ENCODE results near the gene KRT15. TPM values are rescaled to one million over a fixed set of nuclear protein-coding genes. Genes with fewer than 3 reads are reported as not detected.

The KRT15 gene
- total and polyA plus RNA-seq, 10 of the 15 experiments (the other 5 are each of a cell fraction or from before 2014, with no cell fraction given): 0.06 to 0.17 TPM; not detected in 8

DNA sequence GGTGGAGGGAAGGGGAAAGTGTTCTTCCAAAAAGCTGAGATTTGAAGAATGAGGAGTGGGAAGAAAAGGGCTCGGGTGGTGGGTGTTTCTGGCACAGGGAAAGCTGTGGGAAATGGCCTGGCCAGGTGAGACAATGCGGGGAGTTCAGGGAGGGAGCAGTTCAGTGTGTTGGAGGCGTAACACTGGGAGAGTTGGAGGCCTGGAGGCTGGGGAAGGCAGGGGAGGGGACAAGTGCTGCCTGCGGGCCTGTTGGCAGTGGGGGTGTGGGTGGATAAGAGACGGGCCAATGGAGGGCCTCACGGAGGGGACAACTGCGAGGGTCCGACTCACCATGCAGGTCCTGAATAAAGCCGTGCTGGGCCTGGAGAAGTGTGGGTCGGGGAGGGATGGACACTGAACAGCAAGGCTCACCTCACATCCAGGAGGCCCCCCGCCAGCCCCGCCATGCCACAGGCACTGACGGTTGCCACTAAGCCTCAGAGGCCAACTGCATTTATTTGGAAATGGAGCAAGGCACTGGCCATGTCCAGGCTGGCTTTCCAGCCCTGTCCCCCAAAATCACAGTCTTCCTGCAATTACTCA, 27.2 kb upstream of the KRT15 start:
- BruUV-seq (replicated peaks): no TSS peak
- H3K79me2 ChIP-seq (ENCODE audit: control insufficient read depth, insufficient read depth, low read length): no peaks in the 10 kb centered on the region
- no peaks in the 10 kb centered on the region for H3K4me1 ChIP-seq (ENCODE audit: control insufficient read depth, insufficient read depth, low read length)
- intact Hi-C loops (cut with micrococcal nuclease; ENCODE audit: unreplicated experiment): no loop called here
- H2AFZ ChIP-seq (ENCODE audit: control insufficient read depth, low read depth, low read length): no peak overlapping the region
- in situ Hi-C loops (cut with MboI): loop anchor here (5.0 kb wide), 2 partner anchors 116 to 639 kb away; no protein-coding TSS in a partner anchor
- CTCF ChIA-PET: interaction anchor here (1.1 to 1.5 kb wide), 2 partner anchors 103 to 688 kb away, joined by 3 read pairs; no protein-coding TSS in a partner anchor
- H4K20me1 ChIP-seq (ENCODE audit: control insufficient read depth, insufficient read depth): no peaks in the 10 kb centered on the region
- no peak for DNase-seq (ENCODE audit: low read depth, low spot score)
- H3K4me3 ChIP-seq: no peak overlapping the region
- H3K27ac ChIP-seq (ENCODE audit: control insufficient read depth, insufficient read depth): no peak overlapping the region
- 23% methylated on average over 13 of the region's 13 CpGs for WGBS (ENCODE audit: insufficient coverage, insufficient replicate concordance, low lambda C conversion rate, missing lambda C conversion rate)
- no peaks in the 10 kb centered on the region; a peak in 2 of 4 replicates for H3K27me3 ChIP-seq (replicated peaks in 1 of 2; ENCODE audit: control insufficient read depth in 2 of 2, insufficient read depth in 2 of 2, low read length in 1 of 2)
- RAD21 ChIA-PET (ENCODE audit: unreplicated experiment): no interaction called here
- no peak for ATAC-seq
- SMC1A ChIA-PET (ENCODE audit: uncharacterized antibody, unreplicated experiment): interaction anchor here (0.8 kb wide), 1 partner anchor 20 kb away, joined by 3 read pairs; no protein-coding TSS in a partner anchor
- POLR2A ChIA-PET: interaction anchor here (0.7 kb wide), 1 partner anchor 71 kb away, joined by 4 read pairs; no protein-coding TSS in a partner anchor
- H3K9ac ChIP-seq (ENCODE audit: control insufficient read depth, insufficient read depth, low read length): no peak overlapping the region
- H3K36me3 ChIP-seq (ENCODE audit: control insufficient read depth in 2 of 2, insufficient read depth in 2 of 2, low read length in 1 of 2): no peaks in the 10 kb centered on the region
- TF ChIP-seq, protein P1, sequence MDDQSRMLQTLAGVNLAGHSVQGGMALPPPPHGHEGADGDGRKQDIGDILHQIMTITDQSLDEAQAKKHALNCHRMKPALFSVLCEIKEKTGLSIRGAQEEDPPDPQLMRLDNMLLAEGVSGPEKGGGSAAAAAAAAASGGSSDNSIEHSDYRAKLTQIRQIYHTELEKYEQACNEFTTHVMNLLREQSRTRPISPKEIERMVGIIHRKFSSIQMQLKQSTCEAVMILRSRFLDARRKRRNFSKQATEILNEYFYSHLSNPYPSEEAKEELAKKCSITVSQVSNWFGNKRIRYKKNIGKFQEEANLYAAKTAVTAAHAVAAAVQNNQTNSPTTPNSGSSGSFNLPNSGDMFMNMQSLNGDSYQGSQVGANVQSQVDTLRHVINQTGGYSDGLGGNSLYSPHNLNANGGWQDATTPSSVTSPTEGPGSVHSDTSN (IDR thresholded peaks at IDR 0.05; ENCODE audit: insufficient replicate concordance, low read depth, low read length): no peak
- TF ChIP-seq, protein P2, sequence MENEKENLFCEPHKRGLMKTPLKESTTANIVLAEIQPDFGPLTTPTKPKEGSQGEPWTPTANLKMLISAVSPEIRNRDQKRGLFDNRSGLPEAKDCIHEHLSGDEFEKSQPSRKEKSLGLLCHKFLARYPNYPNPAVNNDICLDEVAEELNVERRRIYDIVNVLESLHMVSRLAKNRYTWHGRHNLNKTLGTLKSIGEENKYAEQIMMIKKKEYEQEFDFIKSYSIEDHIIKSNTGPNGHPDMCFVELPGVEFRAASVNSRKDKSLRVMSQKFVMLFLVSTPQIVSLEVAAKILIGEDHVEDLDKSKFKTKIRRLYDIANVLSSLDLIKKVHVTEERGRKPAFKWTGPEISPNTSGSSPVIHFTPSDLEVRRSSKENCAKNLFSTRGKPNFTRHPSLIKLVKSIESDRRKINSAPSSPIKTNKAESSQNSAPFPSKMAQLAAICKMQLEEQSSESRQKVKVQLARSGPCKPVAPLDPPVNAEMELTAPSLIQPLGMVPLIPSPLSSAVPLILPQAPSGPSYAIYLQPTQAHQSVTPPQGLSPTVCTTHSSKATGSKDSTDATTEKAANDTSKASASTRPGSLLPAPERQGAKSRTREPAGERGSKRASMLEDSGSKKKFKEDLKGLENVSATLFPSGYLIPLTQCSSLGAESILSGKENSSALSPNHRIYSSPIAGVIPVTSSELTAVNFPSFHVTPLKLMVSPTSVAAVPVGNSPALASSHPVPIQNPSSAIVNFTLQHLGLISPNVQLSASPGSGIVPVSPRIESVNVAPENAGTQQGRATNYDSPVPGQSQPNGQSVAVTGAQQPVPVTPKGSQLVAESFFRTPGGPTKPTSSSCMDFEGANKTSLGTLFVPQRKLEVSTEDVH (IDR thresholded peaks at IDR 0.05; ENCODE audit: low read depth, partially characterized antibody): no peak
- TF ChIP-seq ATF3 (IDR thresholded peaks at IDR 0.05; ENCODE audit: borderline replicate concordance, extremely low read depth, low read depth, low read length) (no peak), LARP7 (IDR thresholded peaks at IDR 0.05) (no peak), RELB (IDR thresholded peaks at IDR 0.05; ENCODE audit: low read depth) (no peak), POLR2A (IDR thresholded peaks at IDR 0.05; ENCODE audit: low read depth, low read length) (no peak), CBX3 (IDR thresholded peaks at IDR 0.05; ENCODE audit: borderline replicate concordance, low read depth) (no peak), ZZZ3 (IDR thresholded peaks at IDR 0.05; ENCODE audit: control insufficient read depth, insufficient read length, low read depth) (no peak)
- TF ChIP-seq, protein P3, sequence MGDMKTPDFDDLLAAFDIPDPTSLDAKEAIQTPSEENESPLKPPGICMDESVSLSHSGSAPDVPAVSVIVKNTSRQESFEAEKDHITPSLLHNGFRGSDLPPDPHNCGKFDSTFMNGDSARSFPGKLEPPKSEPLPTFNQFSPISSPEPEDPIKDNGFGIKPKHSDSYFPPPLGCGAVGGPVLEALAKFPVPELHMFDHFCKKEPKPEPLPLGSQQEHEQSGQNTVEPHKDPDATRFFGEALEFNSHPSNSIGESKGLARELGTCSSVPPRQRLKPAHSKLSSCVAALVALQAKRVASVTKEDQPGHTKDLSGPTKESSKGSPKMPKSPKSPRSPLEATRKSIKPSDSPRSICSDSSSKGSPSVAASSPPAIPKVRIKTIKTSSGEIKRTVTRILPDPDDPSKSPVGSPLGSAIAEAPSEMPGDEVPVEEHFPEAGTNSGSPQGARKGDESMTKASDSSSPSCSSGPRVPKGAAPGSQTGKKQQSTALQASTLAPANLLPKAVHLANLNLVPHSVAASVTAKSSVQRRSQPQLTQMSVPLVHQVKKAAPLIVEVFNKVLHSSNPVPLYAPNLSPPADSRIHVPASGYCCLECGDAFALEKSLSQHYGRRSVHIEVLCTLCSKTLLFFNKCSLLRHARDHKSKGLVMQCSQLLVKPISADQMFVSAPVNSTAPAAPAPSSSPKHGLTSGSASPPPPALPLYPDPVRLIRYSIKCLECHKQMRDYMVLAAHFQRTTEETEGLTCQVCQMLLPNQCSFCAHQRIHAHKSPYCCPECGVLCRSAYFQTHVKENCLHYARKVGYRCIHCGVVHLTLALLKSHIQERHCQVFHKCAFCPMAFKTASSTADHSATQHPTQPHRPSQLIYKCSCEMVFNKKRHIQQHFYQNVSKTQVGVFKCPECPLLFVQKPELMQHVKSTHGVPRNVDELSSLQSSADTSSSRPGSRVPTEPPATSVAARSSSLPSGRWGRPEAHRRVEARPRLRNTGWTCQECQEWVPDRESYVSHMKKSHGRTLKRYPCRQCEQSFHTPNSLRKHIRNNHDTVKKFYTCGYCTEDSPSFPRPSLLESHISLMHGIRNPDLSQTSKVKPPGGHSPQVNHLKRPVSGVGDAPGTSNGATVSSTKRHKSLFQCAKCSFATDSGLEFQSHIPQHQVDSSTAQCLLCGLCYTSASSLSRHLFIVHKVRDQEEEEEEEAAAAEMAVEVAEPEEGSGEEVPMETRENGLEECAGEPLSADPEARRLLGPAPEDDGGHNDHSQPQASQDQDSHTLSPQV (IDR thresholded peaks at IDR 0.05): no peak
- no peaks in the 10 kb centered on the region; the same call in 2 of the 3 replicates for H3K9me3 ChIP-seq (replicated peaks; ENCODE audit: control insufficient read depth, insufficient read depth, low read length)
- no peak overlapping the region for H3K4me2 ChIP-seq (ENCODE audit: control insufficient read depth, insufficient read depth)
- FAIRE-seq: no peak

Data from GM12878 (cell line).